ENCODE results near the gene FYN. TPM values are rescaled to one million over a fixed set of nuclear protein-coding genes. Genes with fewer than 3 reads are reported as not detected.

FYN gene
- total and polyA plus RNA-seq, 10 of the 15 experiments (the other 5 are each of a cell fraction or from before 2014, with no cell fraction given) = 51.4 to 247 (median 138) TPM

GRCh38 chr6:111739257-111739696 is 134.0 kb downstream of the FYN start (continued):
- TF ChIP-seq BCL11A (IDR thresholded peaks at IDR 0.05; ENCODE audit: low read depth, low read length) = peak; percentile 48; the same call in 1 of the 2 replicates
- TF ChIP-seq MXI1 (IDR thresholded peaks at IDR 0.05; ENCODE audit: low read depth, low read length) = 0 out of 2 replicates have a peak, but pooled peaks have one; percentile 32
- no peak for TF ChIP-seq ZNF384 (IDR thresholded peaks at IDR 0.05; ENCODE audit: borderline replicate concordance, low read depth, low read length)
- no peak for TF ChIP-seq ELK1 (IDR thresholded peaks at IDR 0.05; ENCODE audit: low read depth, low read length)
- TF ChIP-seq SIX5 (IDR thresholded peaks at IDR 0.05; ENCODE audit: low read depth, low read length, severe bottlenecking) = no peak
- no peak for TF ChIP-seq CREB1 (IDR thresholded peaks at IDR 0.05; ENCODE audit: low read depth)
- no peak for TF ChIP-seq ZNF687 (IDR thresholded peaks at IDR 0.05)
- no peak for TF ChIP-seq CEBPB (IDR thresholded peaks at IDR 0.05; ENCODE audit: borderline replicate concordance in 1 of 2, low read depth in 2 of 2, low read length in 2 of 2)
- no peak for TF ChIP-seq STAT3 (IDR thresholded peaks at IDR 0.05; ENCODE audit: low read depth, low read length)
- no peak for TF ChIP-seq JUND (IDR thresholded peaks at IDR 0.05; ENCODE audit: low read depth, low read length)
- peak; percentile 43 for TF ChIP-seq MEF2B (IDR thresholded peaks at IDR 0.05; ENCODE audit: partially characterized antibody, poor library complexity, severe bottlenecking)
- TF ChIP-seq NFXL1 (IDR thresholded peaks at IDR 0.05; ENCODE audit: borderline replicate concordance) = no peak
- no peak for TF ChIP-seq E2F4 (IDR thresholded peaks at IDR 0.05; ENCODE audit: low read depth, low read length)
- TF ChIP-seq PRDM15 (CRISPR knock-in tag; IDR thresholded peaks at IDR 0.05) = no peak
- no peak for TF ChIP-seq HSF1 (IDR thresholded peaks at IDR 0.05; ENCODE audit: low read depth, low read length)
- TF ChIP-seq MEF2A (IDR thresholded peaks at IDR 0.05; ENCODE audit: insufficient read depth, low read depth, low read length) = 0 out of 2 replicates have a peak, but pooled peaks have one; percentile 19
- TF ChIP-seq FOXK2 (IDR thresholded peaks at IDR 0.05) = no peak
